B cell (primary cell): ENCODE data around the gene XDH. TPM values are rescaled to one million over a fixed set of nuclear protein-coding genes. Genes with fewer than 3 reads are reported as not detected.

Experiments
- ATAC-seq: fragments of 200-7000 bp; cut with Tn5 transposase; one replicate; pipeline ENCODE4 v1.10.0; 2021; ENCODE audit warnings: low read depth, mild to moderate bottlenecking, moderate number of reproducible peaks, moderate library complexity
- CTCF ChIA-PET: fragments of 350-600 bp; sonication (Branson Sonifier 250); formaldehyde crosslinking; loops from one replicate; lab custom pipeline; 2021; ENCODE audit warnings: antibody characterized with exemption, inconsistent platforms; lab: Charles Lee
- POLR2A ChIA-PET: fragments of 350-600 bp; sonication (Branson Sonifier 250); formaldehyde crosslinking; loops from one replicate; lab custom pipeline; 2021; ENCODE audit warnings: antibody characterized with exemption; lab: Charles Lee
- DNase-seq: peaks from one replicate; pipeline ENCODE4 v3.0.0; 2013
- H2AFZ ChIP-seq: 2 replicates; pipeline ENCODE4 v1.6.1; 2012; ENCODE audit warnings: mild to moderate bottlenecking, low read depth, low read length; ENCODE audit not compliant: insufficient read depth, poor library complexity, severe bottlenecking
- H3K27ac ChIP-seq, 2 donors: 1 replicate in 1 of 2; 2 replicates in 1 of 2; pipeline ENCODE4 v1.5.1; 2012 to 2013; ENCODE audit warnings: low read length in 2 of 2, mild to moderate bottlenecking in 2 of 2, moderate library complexity in 1 of 2
- H3K27me3 ChIP-seq, 4 experiments: fragments of 200-600 bp in 1 of 4; sonication (generic) in 1 of 4; replicated peaks in 1 of 4; 1 replicate in 2 of 4; 2 replicates in 2 of 4; pipeline versions ENCODE4 v1.6.1 to v1.7.0; 2013 to 2016; ENCODE audit warnings: low read length in 3 of 4, mild to moderate bottlenecking in 2 of 4, mixed read lengths in 1 of 4, moderate library complexity in 1 of 4; ENCODE audit not compliant: insufficient read depth in 4 of 4, control insufficient read depth in 3 of 4; ENCODE audit errors: control extremely low read depth in 1 of 4
- H3K36me3 ChIP-seq, 2 experiments: replicated peaks in 1 of 2; 1 replicate in 1 of 2; 2 replicates in 1 of 2; pipeline versions ENCODE4 v1.6.1 to v1.7.1; 2013; ENCODE audit warnings: low read length in 1 of 2; ENCODE audit not compliant: insufficient read depth in 2 of 2, control insufficient read depth in 1 of 2; ENCODE audit errors: control extremely low read depth in 1 of 2, extremely low read depth in 1 of 2
- H3K4me1 ChIP-seq, 2 donors: fragments of 200-600 bp in 1 of 2; sonication (generic) in 1 of 2; 1 replicate in 1 of 2; 2 replicates in 1 of 2; pipeline versions ENCODE4 v1.5.1 to v1.6.1; 2013 to 2017; ENCODE audit warnings: low read length in 2 of 2; ENCODE audit not compliant: control insufficient read depth in 2 of 2, insufficient read depth in 2 of 2
- H3K4me2 ChIP-seq: replicated peaks from 2 replicates; pipeline ENCODE3; 2012; ENCODE audit warnings: mild to moderate bottlenecking, low read depth, low read length; ENCODE audit not compliant: poor library complexity, severe bottlenecking
- H3K4me3 ChIP-seq, 5 experiments: fragments of 200-600 bp in 1 of 5; sonication (generic) in 1 of 5; 1 replicate in 3 of 5; 2 replicates in 2 of 5; pipeline versions ENCODE4 v1.5.1 to v1.7.0; 2011 to 2016; ENCODE audit warnings: low read length in 4 of 5, mild to moderate bottlenecking in 4 of 5, low read depth in 2 of 5, control low read depth in 1 of 5, moderate library complexity in 1 of 5; ENCODE audit not compliant: insufficient read depth in 1 of 5; ENCODE audit errors: control extremely low read depth in 1 of 5, extremely low read depth in 1 of 5
- H3K79me2 ChIP-seq: fragments of 200-600 bp; sonication (generic); one replicate; pipeline ENCODE4 v1.6.0; 2016; ENCODE audit warnings: low read length; ENCODE audit not compliant: control insufficient read depth, insufficient read depth
- H3K9ac ChIP-seq: fragments of 200-600 bp; sonication (generic); 2 replicates; pipeline ENCODE4 v1.6.1; 2017; ENCODE audit warnings: mild to moderate bottlenecking, low read length, moderate library complexity
- H3K9me3 ChIP-seq, 3 donors: one replicate each; pipeline versions ENCODE4 v1.6.1 to v1.7.1; 2013; ENCODE audit warnings: low read length in 2 of 3; ENCODE audit not compliant: control insufficient read depth in 2 of 3, insufficient read depth in 1 of 3; ENCODE audit errors: control extremely low read depth in 1 of 3
- H4K20me1 ChIP-seq: 2 replicates; pipeline ENCODE4 v1.6.0; 2012; ENCODE audit warnings: mild to moderate bottlenecking, low read length; ENCODE audit not compliant: insufficient read depth, control insufficient read depth, poor library complexity, severe bottlenecking
- H3K27ac Mint-ChIP-seq: one replicate; pipeline ENCODE4 v1.8.0; 2021; ENCODE audit warnings: mixed read lengths
- H3K27me3 Mint-ChIP-seq: one replicate; pipeline ENCODE4 v1.8.0; 2021; ENCODE audit warnings: mixed read lengths
- H3K4me1 Mint-ChIP-seq: one replicate; pipeline ENCODE4 v1.8.0; 2021; ENCODE audit warnings: mixed read lengths
- H3K4me3 Mint-ChIP-seq: one replicate; pipeline ENCODE4 v1.8.0; 2021; ENCODE audit warnings: mixed read lengths
- H3K9me3 Mint-ChIP-seq: one replicate; pipeline ENCODE4 v1.8.0; 2022; ENCODE audit warnings: mixed read lengths; ENCODE audit not compliant: insufficient read depth
- CTCF ChIP-seq: fragments of 200-600 bp; IDR thresholded peaks from one replicate; pipeline ENCODE4 v1.8.0; 2022; ENCODE audit warnings: antibody characterized with exemption, mild to moderate bottlenecking
- EZH2 ChIP-seq: IDR thresholded peaks from 2 replicates; pipeline ENCODE4 v1.6.1; 2012; ENCODE audit warnings: borderline replicate concordance, low read depth, mild to moderate bottlenecking, moderate library complexity, low read length; ENCODE audit not compliant: insufficient read depth, poor library complexity, severe bottlenecking
- WGBS: methylation state at CpG from one replicate; pipeline ENCODE4 v1.1.5; 2013; ENCODE audit warnings: missing lambda C conversion rate; ENCODE audit not compliant: insufficient coverage; 5-methylcytosine and 5-hydroxymethylcytosine counted together
- intact Hi-C: fragments of 100-400 bp; cut with micrococcal nuclease; formaldehyde crosslinking; loops from one replicate; pipeline ENCODE4 v1.10.0; 2022
- polyA plus RNA-seq: library from polyadenylated mRNA; depleted of rRNA; stranded (reverse); fragments of >200 nt; gene quantifications from 2 replicates; pipeline ENCODE4 v1.2.3, GENCODE V29; 2012
- total RNA-seq, 2 donors: library from RNA; stranded (reverse); fragments of 120-200 nt in 1 of 2; gene quantifications; 1 replicate in 1 of 2; 2 replicates in 1 of 2; pipeline versions ENCODE4 v1.2.3 to v1.2.4, GENCODE V29; 2013 to 2022

The XDH gene
- total and polyA plus RNA-seq, 2 donors (not counting 1 experiment from before 2014, with no cell fraction given): not detected

- Histone ChIP-seq H3K9ac (no peak overlapping the region), H3K27me3 (peaks cover 0 to 4% (median 0%) of the 10 kb centered on the region in 4 experiments), H3K4me3 (no peak overlapping the region), H3K4me1 (no peaks in the 10 kb centered on the region), H3K4me2 (no peak overlapping the region), H4K20me1 (no peaks in the 10 kb centered on the region), H3K27ac (no peak overlapping the region), H3K36me3 (no peaks in the 10 kb centered on the region), H2AFZ (no peak overlapping the region), H3K79me2 (no peaks in the 10 kb centered on the region), H3K9me3 (no peaks in the 10 kb centered on the region)
- Mint-ChIP-seq H3K4me3 (no peak overlapping the region), H3K27ac (no peak overlapping the region), H3K27me3 (peaks cover 31% of the 10 kb centered on the region), H3K9me3 (no peaks in the 10 kb centered on the region), H3K4me1 (peaks cover 3% of the 10 kb centered on the region)
- intact Hi-C loops: no loop called here
- ChIA-PET POLR2A (no interaction called here), CTCF (interaction anchor here (0.6 kb wide), 1 partner anchor 87 kb away, joined by 3 read pairs; no protein-coding TSS in a partner anchor)
- DNase-seq (no peak), ATAC-seq (no peak)
- WGBS: 100% methylated on average over 2 of the region's 2 CpGs
- TF ChIP-seq CTCF (no peak), EZH2 (no peak)
These were observed 2.8 kb downstream of the XDH start for GRCh38 chr2:31411771-31412170.

GRCh38 chr2:31406593-31407385, 7.8 kb downstream of the XDH start:
- Histone ChIP-seq H3K27ac (no peak overlapping the region), H4K20me1 (no peaks in the 10 kb centered on the region), H3K4me1 (no peaks in the 10 kb centered on the region), H2AFZ (no peak overlapping the region), H3K4me3 (no peak overlapping the region), H3K36me3 (no peaks in the 10 kb centered on the region), H3K9ac (no peak overlapping the region), H3K9me3 (no peaks in the 10 kb centered on the region), H3K4me2 (no peak overlapping the region), H3K27me3 (peaks cover 0 to 4% (median 0%) of the 10 kb centered on the region in 4 experiments), H3K79me2 (no peaks in the 10 kb centered on the region)
- intact Hi-C loops: no loop called here
- Mint-ChIP-seq H3K27ac (no peak overlapping the region), H3K9me3 (no peaks in the 10 kb centered on the region), H3K4me3 (no peak overlapping the region), H3K4me1 (no peaks in the 10 kb centered on the region), H3K27me3 (peaks cover 26% of the 10 kb centered on the region)
- POLR2A ChIA-PET: no interaction called here
- CTCF ChIA-PET: no interaction called here
- no peak for TF ChIP-seq EZH2
- TF ChIP-seq CTCF: no peak
- 100% methylated on average over 1 of the region's 10 CpGs for WGBS
- ATAC-seq: no peak
- no peak for DNase-seq
